ENCODE measurements around the gene ZNF462. TPM values are rescaled to one million over a fixed set of nuclear protein-coding genes. Genes with fewer than 3 reads are reported as not detected.

ZNF462 gene
- polyA plus RNA-seq, 2 of the 4 experiments (the other 2 are of a cell fraction) = 2.4 to 3.9 TPM

DNA sequence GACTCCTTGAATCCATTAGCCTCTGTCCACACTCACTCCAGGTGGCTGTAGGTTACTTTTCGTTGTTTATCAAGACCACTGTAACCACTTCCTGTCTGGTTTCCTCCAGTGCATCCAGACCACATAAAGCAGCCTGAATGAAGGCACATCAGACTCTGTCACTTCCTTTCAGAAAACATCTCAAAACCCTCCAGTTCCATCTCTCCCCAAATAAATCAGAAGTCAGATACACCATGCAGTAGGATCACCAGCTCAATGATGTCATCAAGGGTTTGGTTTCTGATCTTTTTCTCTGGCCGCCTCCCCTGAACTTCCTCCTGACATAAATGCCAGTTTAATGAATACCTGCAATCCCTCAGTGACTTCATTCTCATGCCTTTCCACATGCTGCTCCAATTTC lies 161.2 kb downstream of the ZNF462 start:
- POLR2A ChIA-PET = no interaction called here
- no peak for TF ChIP-seq POLR2A (IDR thresholded peaks at IDR 0.05; ENCODE audit: low read length)
- TF ChIP-seq, protein P1, sequence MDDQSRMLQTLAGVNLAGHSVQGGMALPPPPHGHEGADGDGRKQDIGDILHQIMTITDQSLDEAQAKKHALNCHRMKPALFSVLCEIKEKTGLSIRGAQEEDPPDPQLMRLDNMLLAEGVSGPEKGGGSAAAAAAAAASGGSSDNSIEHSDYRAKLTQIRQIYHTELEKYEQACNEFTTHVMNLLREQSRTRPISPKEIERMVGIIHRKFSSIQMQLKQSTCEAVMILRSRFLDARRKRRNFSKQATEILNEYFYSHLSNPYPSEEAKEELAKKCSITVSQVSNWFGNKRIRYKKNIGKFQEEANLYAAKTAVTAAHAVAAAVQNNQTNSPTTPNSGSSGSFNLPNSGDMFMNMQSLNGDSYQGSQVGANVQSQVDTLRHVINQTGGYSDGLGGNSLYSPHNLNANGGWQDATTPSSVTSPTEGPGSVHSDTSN (IDR thresholded peaks at IDR 0.05) = no peak
- no peak for TF ChIP-seq MAZ (IDR thresholded peaks at IDR 0.05; ENCODE audit: borderline replicate concordance, low read depth, low read length)
- TF ChIP-seq EP300 (IDR thresholded peaks at IDR 0.05) = no peak
- TF ChIP-seq NR3C1 (IDR thresholded peaks at IDR 0.05) = no peak
- no peak for TF ChIP-seq NFE2L2 (conservative IDR thresholded peaks at IDR 0.05; ENCODE audit: low read length)
- TF ChIP-seq, protein P2, sequence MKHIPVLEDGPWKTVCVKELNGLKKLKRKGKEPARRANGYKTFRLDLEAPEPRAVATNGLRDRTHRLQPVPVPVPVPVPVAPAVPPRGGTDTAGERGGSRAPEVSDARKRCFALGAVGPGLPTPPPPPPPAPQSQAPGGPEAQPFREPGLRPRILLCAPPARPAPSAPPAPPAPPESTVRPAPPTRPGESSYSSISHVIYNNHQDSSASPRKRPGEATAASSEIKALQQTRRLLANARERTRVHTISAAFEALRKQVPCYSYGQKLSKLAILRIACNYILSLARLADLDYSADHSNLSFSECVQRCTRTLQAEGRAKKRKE (CRISPR knock-in tag; IDR thresholded peaks at IDR 0.05; ENCODE audit: low read depth) = no peak
- TF ChIP-seq, protein P3, sequence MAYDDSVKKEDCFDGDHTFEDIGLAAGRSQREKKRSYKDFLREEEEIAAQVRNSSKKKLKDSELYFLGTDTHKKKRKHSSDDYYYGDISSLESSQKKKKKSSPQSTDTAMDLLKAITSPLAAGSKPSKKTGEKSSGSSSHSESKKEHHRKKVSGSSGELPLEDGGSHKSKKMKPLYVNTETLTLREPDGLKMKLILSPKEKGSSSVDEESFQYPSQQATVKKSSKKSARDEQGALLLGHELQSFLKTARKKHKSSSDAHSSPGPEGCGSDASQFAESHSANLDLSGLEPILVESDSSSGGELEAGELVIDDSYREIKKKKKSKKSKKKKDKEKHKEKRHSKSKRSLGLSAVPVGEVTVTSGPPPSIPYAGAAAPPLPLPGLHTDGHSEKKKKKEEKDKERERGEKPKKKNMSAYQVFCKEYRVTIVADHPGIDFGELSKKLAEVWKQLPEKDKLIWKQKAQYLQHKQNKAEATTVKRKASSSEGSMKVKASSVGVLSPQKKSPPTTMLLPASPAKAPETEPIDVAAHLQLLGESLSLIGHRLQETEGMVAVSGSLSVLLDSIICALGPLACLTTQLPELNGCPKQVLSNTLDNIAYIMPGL (CRISPR knock-in tag; IDR thresholded peaks at IDR 0.05; ENCODE audit: borderline replicate concordance) = no peak
- TF ChIP-seq TFCP2L1 (CRISPR knock-in tag; IDR thresholded peaks at IDR 0.05) = no peak
- TF ChIP-seq, protein P4, sequence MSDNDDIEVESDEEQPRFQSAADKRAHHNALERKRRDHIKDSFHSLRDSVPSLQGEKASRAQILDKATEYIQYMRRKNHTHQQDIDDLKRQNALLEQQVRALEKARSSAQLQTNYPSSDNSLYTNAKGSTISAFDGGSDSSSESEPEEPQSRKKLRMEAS (IDR thresholded peaks at IDR 0.05) = no peak
- TF ChIP-seq EHMT2 (IDR thresholded peaks at IDR 0.05; ENCODE audit: low read depth) = no peak

DNA sequence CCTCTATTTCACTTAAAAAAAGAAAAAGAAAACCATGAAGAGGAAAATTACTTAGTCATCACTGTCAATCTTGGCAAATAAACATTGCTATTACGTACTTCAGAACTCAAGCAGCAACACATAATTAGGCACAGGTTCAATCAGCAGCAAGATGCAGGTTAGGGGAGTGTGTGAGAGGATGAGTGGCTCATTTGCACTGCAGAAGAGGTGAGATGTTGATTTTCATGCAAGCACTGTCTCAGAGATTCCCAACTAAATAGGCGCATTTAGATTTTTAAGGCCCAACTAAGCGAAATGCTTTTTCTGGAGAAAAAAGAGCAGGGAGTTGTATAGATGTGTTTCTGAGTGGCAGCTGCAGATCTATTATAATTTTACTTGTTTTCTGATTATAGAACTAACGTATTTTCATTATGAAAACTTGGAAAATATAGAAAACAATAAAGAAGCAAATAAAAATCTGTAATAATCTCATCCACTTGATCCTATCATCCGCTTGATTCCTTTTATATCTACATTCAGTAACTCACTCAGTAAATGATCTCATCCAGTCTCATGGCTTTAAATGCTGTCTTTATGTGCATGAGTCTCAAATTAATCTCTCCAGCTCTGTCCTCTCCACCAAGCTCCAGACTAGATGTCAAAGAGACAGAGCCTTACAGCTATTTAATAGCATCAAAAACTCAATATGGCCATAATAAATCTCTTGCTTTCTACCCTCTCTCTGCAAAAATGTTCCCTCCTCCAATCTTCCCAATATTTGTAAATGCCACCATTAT lies 162.5 kb downstream of the ZNF462 start:
- TF ChIP-seq EHF (CRISPR knock-in tag; IDR thresholded peaks at IDR 0.05) (no peak), RNF2 (IDR thresholded peaks at IDR 0.05; ENCODE audit: borderline replicate concordance, low read depth) (no peak), POLR2A (IDR thresholded peaks at IDR 0.05; ENCODE audit: low read length) (no peak), CBX8 (IDR thresholded peaks at IDR 0.05) (no peak), TFCP2L1 (CRISPR knock-in tag; IDR thresholded peaks at IDR 0.05) (no peak), RAD21 (conservative IDR thresholded peaks at IDR 0.05 in 1 of 2, IDR thresholded peaks at IDR 0.05 in 1 of 2) (no peak), JUN (IDR thresholded peaks at IDR 0.05) (no peak), NPAS2 (CRISPR knock-in tag; IDR thresholded peaks at IDR 0.05; ENCODE audit: borderline replicate concordance) (no peak)
- TF ChIP-seq, protein P1 (IDR thresholded peaks at IDR 0.05) = no peak
- no peak for FAIRE-seq
- no peaks in the 10 kb centered on the region for H3K4me1 ChIP-seq
- H3K4me2 ChIP-seq = no peak overlapping the region
- 0 out of 3 replicates have a peak, but pooled peaks cover 2% of the 10 kb centered on the region for H3K9me3 ChIP-seq
- WGBS (ENCODE audit: missing lambda C conversion rate) = 68% methylated on average over 5 of the region's 5 CpGs
- DNase-seq (ENCODE audit: low read depth in 1 of 2, low spot score in 1 of 2) = no peak
- no peak overlapping the region for H3K27ac ChIP-seq
- no peak for ATAC-seq
- no peak overlapping the region for H3K4me3 ChIP-seq
- ChIA-PET CTCF (interaction anchor here (0.6 to 1.0 kb wide), 2 partner anchors 13 to 37 kb away, joined by 3 read pairs; no protein-coding TSS in a partner anchor), POLR2A (no interaction called here)

More for the DNA sequence above, 161.2 kb downstream of the ZNF462 start:
- Histone ChIP-seq H3K4me2 (no peak overlapping the region), H3K4me1 (no peaks in the 10 kb centered on the region), H3K27ac (no peak overlapping the region), H3K4me3 (no peak overlapping the region), H3K9me3 (0 out of 3 replicates have a peak, but pooled peaks cover 2% of the 10 kb centered on the region)
- WGBS (ENCODE audit: missing lambda C conversion rate) = 31% methylated on average over 2 of the region's 2 CpGs
- CTCF ChIA-PET = no interaction called here
- no peak for DNase-seq (ENCODE audit: low read depth in 1 of 2, low spot score in 1 of 2)
- no peak for FAIRE-seq
- ATAC-seq = no peak
